IPS-18a (cell line): Measurements from ENCODE around the gene KCNN4.
"Not testable (repeated sequence)": the region's sequence is repeated elsewhere in the genome, so short reads cannot be mapped to it uniquely, and the experiment has no call there.

Experiments used
- H3K27ac ChIP-seq: one replicate; pipeline ENCODE4 v1.5.1; 2013; ENCODE audit warnings: low read length
- H3K27me3 ChIP-seq: one replicate; pipeline ENCODE4 v1.6.1; 2013; ENCODE audit warnings: mild to moderate bottlenecking, low read length; ENCODE audit not compliant: control insufficient read depth, insufficient read depth
- H3K36me3 ChIP-seq: one replicate; pipeline ENCODE4 v1.6.1; 2013; ENCODE audit warnings: low read depth, low read length; ENCODE audit not compliant: control insufficient read depth
- H3K4me1 ChIP-seq: one replicate; pipeline ENCODE4 v1.6.1; 2013; ENCODE audit warnings: low read depth, low read length; ENCODE audit not compliant: control insufficient read depth
- H3K4me3 ChIP-seq: one replicate; pipeline ENCODE4 v1.5.1; 2013; ENCODE audit warnings: low read length
- H3K9ac ChIP-seq: one replicate; pipeline ENCODE4 v1.6.1; 2013; ENCODE audit warnings: mild to moderate bottlenecking, low read length, moderate library complexity
- H3K9me3 ChIP-seq: one replicate; pipeline ENCODE4 v1.6.1; 2013; ENCODE audit warnings: low read depth, low read length; ENCODE audit not compliant: control insufficient read depth

Gene KCNN4

GRCh38 chr19:43779820-43780219 is 953 bp downstream of the KCNN4 start:
- H3K4me3 ChIP-seq: no peak overlapping the region
- H3K36me3 ChIP-seq: no peaks in the 10 kb centered on the region
- no peak overlapping the region for H3K9ac ChIP-seq
- peaks cover 8% of the 10 kb centered on the region for H3K27me3 ChIP-seq
- H3K4me1 ChIP-seq: peaks cover 10% of the 10 kb centered on the region
- H3K27ac ChIP-seq: no peak overlapping the region
- no peaks in the 10 kb centered on the region for H3K9me3 ChIP-seq

- peaks cover 10% of the 10 kb centered on the region for H3K4me1 ChIP-seq
- peaks cover 13% of the 10 kb centered on the region for H3K27me3 ChIP-seq
- H3K9ac ChIP-seq: no peak overlapping the region
- no peak overlapping the region for H3K27ac ChIP-seq
- H3K4me3 ChIP-seq: no peak overlapping the region
- no peaks in the 10 kb centered on the region for H3K36me3 ChIP-seq
- no peaks in the 10 kb centered on the region for H3K9me3 ChIP-seq
Observed at GRCh38 chr19:43779147-43779819, 1.5 kb downstream of the KCNN4 start.

- Histone ChIP-seq H3K27me3 (peaks cover 20% of the 10 kb centered on the region), H3K9ac (no peak overlapping the region), H3K4me1 (peaks cover 10% of the 10 kb centered on the region), H3K4me3 (no peak overlapping the region), H3K36me3 (no peaks in the 10 kb centered on the region), H3K27ac (no peak overlapping the region), H3K9me3 (no peaks in the 10 kb centered on the region)
Observed at GRCh38 chr19:43778651-43779050, 2.1 kb downstream of the KCNN4 start.

- H3K4me1 ChIP-seq: peaks cover 14% of the 10 kb centered on the region
- peaks cover 34% of the 10 kb centered on the region for H3K27me3 ChIP-seq
- no peaks in the 10 kb centered on the region for H3K36me3 ChIP-seq
- no peak overlapping the region for H3K4me3 ChIP-seq
- no peaks in the 10 kb centered on the region for H3K9me3 ChIP-seq
- H3K9ac ChIP-seq: no peak overlapping the region
- no peak overlapping the region for H3K27ac ChIP-seq
Observed at GRCh38 chr19:43777163-43777695, 3.5 kb downstream of the KCNN4 start.

- H3K36me3 ChIP-seq: no peaks in the 10 kb centered on the region
- no peak overlapping the region for H3K9ac ChIP-seq
- no peak overlapping the region for H3K27ac ChIP-seq
- H3K4me1 ChIP-seq: peaks cover 14% of the 10 kb centered on the region
- peaks cover 39% of the 10 kb centered on the region for H3K27me3 ChIP-seq
- no peak overlapping the region for H3K4me3 ChIP-seq
- H3K9me3 ChIP-seq: no peaks in the 10 kb centered on the region
Observed at GRCh38 chr19:43776286-43776685, 4.5 kb downstream of the KCNN4 start.

- no peaks in the 10 kb centered on the region for H3K36me3 ChIP-seq
- no peak overlapping the region for H3K27ac ChIP-seq
- no peaks in the 10 kb centered on the region for H3K9me3 ChIP-seq
- H3K4me1 ChIP-seq: peaks cover 14% of the 10 kb centered on the region
- no peak overlapping the region for H3K9ac ChIP-seq
- peaks cover 39% of the 10 kb centered on the region for H3K27me3 ChIP-seq
- H3K4me3 ChIP-seq: no peak overlapping the region
Observed at GRCh38 chr19:43775299-43775890, 5.4 kb downstream of the KCNN4 start.

GRCh38 chr19:43774940-43775258 is 5.9 kb downstream of the KCNN4 start:
- not testable (repeated sequence) for H3K9ac ChIP-seq, H3K9me3 ChIP-seq, H3K27ac ChIP-seq, H3K36me3 ChIP-seq
- H3K4me3 ChIP-seq: peak overlapping the region; percentile 52
- peaks cover 39% of the 10 kb centered on the region for H3K27me3 ChIP-seq
- H3K4me1 ChIP-seq: peaks cover 13% of the 10 kb centered on the region

GRCh38 chr19:43774103-43774939 is 6.5 kb downstream of the KCNN4 start:
- H3K27me3 ChIP-seq: peaks cover 39% of the 10 kb centered on the region
- H3K4me3 ChIP-seq: peak overlapping the region; percentile 52
- no peak overlapping the region for H3K9ac ChIP-seq
- no peak overlapping the region for H3K27ac ChIP-seq
- H3K36me3 ChIP-seq: no peaks in the 10 kb centered on the region
- H3K9me3 ChIP-seq: no peaks in the 10 kb centered on the region
- H3K4me1 ChIP-seq: peaks cover 11% of the 10 kb centered on the region

- Histone ChIP-seq H3K9ac (no peak overlapping the region), H3K4me1 (peaks cover 11% of the 10 kb centered on the region), H3K27me3 (peaks cover 39% of the 10 kb centered on the region), H3K9me3 (no peaks in the 10 kb centered on the region), H3K27ac (no peak overlapping the region), H3K36me3 (no peaks in the 10 kb centered on the region), H3K4me3 (peak overlapping the region; percentile 52)
Observed at GRCh38 chr19:43773725-43774102, 7.1 kb downstream of the KCNN4 start.

- H3K36me3 ChIP-seq: no peaks in the 10 kb centered on the region
- H3K27me3 ChIP-seq: peaks cover 26% of the 10 kb centered on the region
- peaks cover 4% of the 10 kb centered on the region for H3K4me1 ChIP-seq
- H3K27ac ChIP-seq: no peak overlapping the region
- H3K4me3 ChIP-seq: no peak overlapping the region
- H3K9me3 ChIP-seq: no peaks in the 10 kb centered on the region
- H3K9ac ChIP-seq: no peak overlapping the region
Observed at GRCh38 chr19:43769256-43769655, 11.5 kb downstream of the KCNN4 start.

GRCh38 chr19:43768273-43769050 is 12.3 kb downstream of the KCNN4 start:
- H3K4me3 ChIP-seq: no peak overlapping the region
- H3K27ac ChIP-seq: no peak overlapping the region
- H3K9ac ChIP-seq: no peak overlapping the region
- peaks cover 2% of the 10 kb centered on the region for H3K4me1 ChIP-seq
- no peaks in the 10 kb centered on the region for H3K9me3 ChIP-seq
- peaks cover 18% of the 10 kb centered on the region for H3K27me3 ChIP-seq
- H3K36me3 ChIP-seq: no peaks in the 10 kb centered on the region
